GM12891 (cell line): Measurements from ENCODE around the gene EBF3.

Experiments used
- POLR2A ChIP-seq: IDR thresholded peaks from 2 replicates; pipeline ENCODE4 v1.6.1; 2011; ENCODE audit warnings: low read depth, low read length, control low read depth
- POLR2AphosphoS5 ChIP-seq: IDR thresholded peaks from 2 replicates; pipeline ENCODE4 v1.6.1; 2011; ENCODE audit warnings: low read depth, low read length, control low read depth
- POU2F2 ChIP-seq: IDR thresholded peaks from 2 replicates; pipeline ENCODE4 v1.6.1; 2011; ENCODE audit warnings: low read depth, mild to moderate bottlenecking, control low read depth, low read length, moderate library complexity
- SPI1 ChIP-seq: IDR thresholded peaks from 2 replicates; pipeline ENCODE4 v1.6.1; 2011; ENCODE audit warnings: low read depth, low read length, control low read depth
- TAF1 ChIP-seq: IDR thresholded peaks from 2 replicates; pipeline ENCODE4 v1.6.1; 2011; ENCODE audit warnings: low read depth, low read length, control low read depth

GRCh38 chr10:129951101-129951969, 12.7 kb downstream of the EBF3 start:
- TF ChIP-seq POLR2AphosphoS5 = no peak
- no peak for TF ChIP-seq TAF1
- no peak for TF ChIP-seq POLR2A
- TF ChIP-seq SPI1 = no peak
- no peak for TF ChIP-seq POU2F2
